Measurements from ENCODE around the gene MRPL55. TPM values are rescaled to one million over a fixed set of nuclear protein-coding genes. Genes with fewer than 3 reads are reported as not detected.

MRPL55 gene
- total RNA-seq, 2 donors from 2014 or later, result 120 to 136 TPM

DNA sequence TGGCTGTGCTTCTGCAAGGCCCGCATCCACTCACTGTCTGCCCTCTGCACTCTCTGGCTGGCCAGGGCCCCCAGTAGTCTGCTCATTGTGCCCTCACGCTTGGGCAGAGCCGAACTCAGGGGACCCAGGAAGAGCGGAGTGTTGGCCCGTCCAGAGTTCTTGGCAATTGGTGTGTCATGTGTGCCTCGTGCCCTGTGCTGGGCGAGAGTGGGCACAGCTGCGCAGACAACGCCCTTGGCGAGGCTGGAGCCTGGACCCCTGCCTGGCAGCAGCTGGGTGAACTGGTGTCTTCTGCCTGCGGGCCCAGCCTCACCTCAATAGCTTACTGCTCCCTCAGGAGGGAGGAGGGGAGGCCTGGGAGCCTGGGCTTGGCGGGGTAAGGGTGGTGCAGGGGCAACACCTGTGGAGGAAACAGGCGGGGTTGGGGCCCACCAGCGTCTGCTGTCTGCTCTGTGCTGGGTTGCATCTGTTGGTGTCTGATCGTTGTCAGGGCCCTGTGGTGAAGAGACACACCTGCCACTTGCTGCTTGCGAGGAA is 33.1 kb upstream of the MRPL55 start:
- TF ChIP-seq, protein P1, sequence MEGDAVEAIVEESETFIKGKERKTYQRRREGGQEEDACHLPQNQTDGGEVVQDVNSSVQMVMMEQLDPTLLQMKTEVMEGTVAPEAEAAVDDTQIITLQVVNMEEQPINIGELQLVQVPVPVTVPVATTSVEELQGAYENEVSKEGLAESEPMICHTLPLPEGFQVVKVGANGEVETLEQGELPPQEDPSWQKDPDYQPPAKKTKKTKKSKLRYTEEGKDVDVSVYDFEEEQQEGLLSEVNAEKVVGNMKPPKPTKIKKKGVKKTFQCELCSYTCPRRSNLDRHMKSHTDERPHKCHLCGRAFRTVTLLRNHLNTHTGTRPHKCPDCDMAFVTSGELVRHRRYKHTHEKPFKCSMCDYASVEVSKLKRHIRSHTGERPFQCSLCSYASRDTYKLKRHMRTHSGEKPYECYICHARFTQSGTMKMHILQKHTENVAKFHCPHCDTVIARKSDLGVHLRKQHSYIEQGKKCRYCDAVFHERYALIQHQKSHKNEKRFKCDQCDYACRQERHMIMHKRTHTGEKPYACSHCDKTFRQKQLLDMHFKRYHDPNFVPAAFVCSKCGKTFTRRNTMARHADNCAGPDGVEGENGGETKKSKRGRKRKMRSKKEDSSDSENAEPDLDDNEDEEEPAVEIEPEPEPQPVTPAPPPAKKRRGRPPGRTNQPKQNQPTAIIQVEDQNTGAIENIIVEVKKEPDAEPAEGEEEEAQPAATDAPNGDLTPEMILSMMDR (IDR thresholded peaks at IDR 0.05), result no peak
- no peak for TF ChIP-seq POLR2A (IDR thresholded peaks at IDR 0.05)
- TF ChIP-seq POLR2AphosphoS5 (IDR thresholded peaks at IDR 0.05), result no peak
- Histone ChIP-seq H3K36me3 (no peaks in the 10 kb centered on the region), H3K4me3 (peak overlapping the region in 1 of 2 donors; percentile 11), H3K4me1 (replicated peaks) (peaks cover 9% of the 10 kb centered on the region), H3K27ac (peak overlapping the region in 1 of 2 donors; percentile 95), H3K27me3 (replicated peaks; ENCODE audit: insufficient read depth) (no peaks in the 10 kb centered on the region), H3K9me3 (no peaks in the 10 kb centered on the region)
- intact Hi-C loops (cut with DNase I), result loop anchor here (10.0 kb wide), 1 partner anchor 133 kb away; no protein-coding TSS in a partner anchor
- no peak for DNase-seq (ENCODE audit: low spot score)
- 83% methylated on average over 16 of the region's 16 CpGs for WGBS

DNA sequence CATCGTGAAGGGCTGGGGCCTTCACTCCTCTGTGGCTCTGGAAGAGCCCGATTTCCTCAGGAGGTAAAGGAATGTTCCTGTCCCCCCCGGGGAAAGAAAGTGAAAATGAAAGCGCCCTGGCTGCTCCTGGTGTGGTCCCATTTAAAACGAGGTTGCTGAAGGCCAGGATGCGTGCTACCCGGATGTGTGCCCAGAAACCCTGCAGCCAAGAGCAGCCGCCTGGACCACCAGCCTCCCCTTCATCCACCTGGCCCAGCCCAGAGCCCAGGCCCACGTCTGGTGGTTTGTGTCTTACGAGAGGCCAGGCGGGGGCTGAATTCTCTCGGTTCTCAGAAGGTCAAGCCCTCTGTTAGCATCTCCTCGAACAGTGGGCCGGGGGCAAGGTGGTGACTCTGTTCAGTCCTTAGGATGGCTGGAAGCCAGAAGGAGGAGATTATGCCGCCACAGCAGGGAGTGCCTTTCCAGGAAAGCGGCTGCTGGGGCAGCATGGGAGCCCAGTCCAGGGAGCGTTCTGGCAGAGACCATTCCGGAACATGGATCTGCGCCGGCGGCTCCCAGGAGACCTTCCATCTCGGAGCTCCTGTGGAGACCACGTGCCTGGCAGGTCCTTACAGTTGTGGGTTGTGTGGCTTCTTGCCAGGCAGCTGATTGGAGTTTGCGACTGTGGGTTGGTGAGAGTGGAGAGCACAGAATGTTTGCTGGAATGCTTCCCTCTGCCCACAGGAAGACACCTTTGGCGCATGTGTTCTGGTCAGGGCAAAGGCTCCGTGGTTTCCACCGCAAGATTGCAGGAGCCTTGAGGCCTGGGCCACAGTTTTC is 32.3 kb upstream of the MRPL55 start:
- DNase-seq (ENCODE audit: low spot score), result no peak
- Histone ChIP-seq H3K27ac (peak overlapping the region; percentile 95), H3K36me3 (no peaks in the 10 kb centered on the region), H3K27me3 (replicated peaks; ENCODE audit: insufficient read depth) (no peaks in the 10 kb centered on the region), H3K4me1 (replicated peaks) (peaks cover 9% of the 10 kb centered on the region), H3K4me3 (peak overlapping the region; percentile 95 to 98), H3K9me3 (no peaks in the 10 kb centered on the region)
- intact Hi-C loops (cut with DNase I), result loop anchor here (10.0 kb wide), 1 partner anchor 133 kb away; no protein-coding TSS in a partner anchor
- TF ChIP-seq, protein P1 (IDR thresholded peaks at IDR 0.05), result no peak
- no peak for TF ChIP-seq POLR2A (IDR thresholded peaks at IDR 0.05)
- TF ChIP-seq POLR2AphosphoS5 (IDR thresholded peaks at IDR 0.05), result no peak
- 40% methylated on average over 23 of the region's 27 CpGs for WGBS

DNA sequence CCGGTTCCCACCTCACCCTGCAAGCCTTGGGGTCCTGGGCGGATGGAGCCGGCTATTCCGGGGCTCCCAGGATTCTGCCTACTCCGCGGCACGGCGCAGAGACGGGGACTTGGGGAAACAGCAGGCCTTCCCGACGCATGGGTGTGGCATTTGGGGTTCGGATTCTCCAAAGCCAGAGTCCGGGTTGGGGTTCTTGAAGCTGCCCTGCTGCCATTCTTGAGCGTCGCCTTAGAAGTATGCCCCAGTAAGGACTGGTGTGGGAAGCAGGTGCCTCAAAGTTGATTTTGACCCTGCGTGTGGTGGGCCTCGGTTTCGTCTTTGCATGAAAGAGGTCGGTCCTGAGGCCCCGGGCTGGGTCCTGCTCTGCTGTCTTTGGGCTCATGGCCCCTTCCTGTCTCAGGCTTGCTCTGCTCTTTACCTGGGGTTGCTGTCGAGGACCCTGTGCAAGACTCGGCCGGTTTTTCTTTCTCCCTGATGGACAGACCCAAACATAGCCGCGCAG is 31.7 kb upstream of the MRPL55 start:
- Histone ChIP-seq H3K4me1 (replicated peaks) (peaks cover 9% of the 10 kb centered on the region), H3K27me3 (replicated peaks; ENCODE audit: insufficient read depth) (no peaks in the 10 kb centered on the region), H3K36me3 (no peaks in the 10 kb centered on the region), H3K4me3 (peak overlapping the region; percentile 95 to 98), H3K9me3 (no peaks in the 10 kb centered on the region), H3K27ac (peak overlapping the region; percentile 95)
- DNase-seq (ENCODE audit: low spot score), result no peak
- TF ChIP-seq, protein P1 (IDR thresholded peaks at IDR 0.05), result no peak
- TF ChIP-seq POLR2A (IDR thresholded peaks at IDR 0.05) (no peak), POLR2AphosphoS5 (IDR thresholded peaks at IDR 0.05) (no peak)
- intact Hi-C loops (cut with DNase I), result loop anchor here (10.0 kb wide), 1 partner anchor 134 kb away; no protein-coding TSS in a partner anchor
- 4% methylated on average over 25 of the region's 25 CpGs for WGBS

DNA sequence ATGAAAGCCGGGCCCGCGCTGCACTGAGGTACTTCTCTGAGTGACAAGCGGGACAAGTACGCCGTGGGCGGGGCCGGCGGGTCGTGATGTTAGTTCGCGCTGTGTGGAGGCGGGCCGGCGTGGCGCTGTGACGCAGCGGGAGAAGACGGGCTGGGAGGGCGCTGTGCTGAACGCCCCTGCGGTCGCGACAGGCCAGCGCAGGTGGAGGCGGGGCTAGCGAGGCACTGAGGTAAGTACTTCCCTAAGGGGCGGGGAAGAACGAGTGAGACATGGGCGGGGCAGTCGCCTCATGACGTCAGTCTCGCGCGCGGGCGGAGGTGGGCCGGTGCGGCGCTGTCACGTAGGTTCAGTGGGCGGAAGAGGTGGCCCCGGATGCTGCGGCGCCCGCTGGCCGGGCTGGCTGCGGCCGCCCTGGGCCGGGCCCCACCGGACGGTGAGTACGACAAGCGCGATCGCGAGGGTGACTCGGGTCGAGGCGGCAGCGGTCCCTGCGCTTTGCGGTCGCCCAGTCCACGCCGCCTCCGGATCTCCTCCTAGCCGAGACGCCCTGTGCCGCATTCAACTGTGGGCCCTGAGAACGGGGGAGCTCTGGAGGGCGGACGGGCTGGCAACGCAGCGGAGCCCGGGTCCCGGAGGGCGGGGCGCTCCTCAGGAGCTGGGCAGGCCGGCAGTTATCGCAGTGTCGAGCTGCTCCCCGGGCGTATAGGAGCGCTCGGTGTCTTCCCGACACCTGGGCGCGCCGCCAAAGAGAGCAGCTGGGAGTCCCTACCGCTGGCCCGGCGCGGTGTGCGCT is 31.0 kb upstream of the MRPL55 start, which contains the start of gene GUK1:
Gene GUK1 (plus strand): TSS at position 349 of the 793 bp plus-strand sequence. CDS start 24 bp downstream, at position 373.
- TF ChIP-seq POLR2A (IDR thresholded peaks at IDR 0.05), result peak; percentile 98
- peak; percentile 97 for TF ChIP-seq POLR2AphosphoS5 (IDR thresholded peaks at IDR 0.05)
- TF ChIP-seq, protein P1 (IDR thresholded peaks at IDR 0.05), result peak; percentile 17 to 81 (median 42)
- DNase-seq (ENCODE audit: low spot score), result peak; percentile 100
- H3K4me1 ChIP-seq (replicated peaks), result peaks cover 9% of the 10 kb centered on the region
- no peaks in the 10 kb centered on the region for H3K36me3 ChIP-seq
- 0% methylated on average over 41 of the region's 95 CpGs for WGBS
- H3K27me3 ChIP-seq (replicated peaks; ENCODE audit: insufficient read depth), result no peaks in the 10 kb centered on the region
- H3K9me3 ChIP-seq, result no peaks in the 10 kb centered on the region
- peak within 1 kb of the TSS; percentile 95 to 98 for H3K4me3 ChIP-seq
- intact Hi-C loops (cut with DNase I), result loop anchor here (10.0 kb wide), 1 partner anchor 135 kb away; no protein-coding TSS in a partner anchor
- peak within 1 kb of the TSS; percentile 95 for H3K27ac ChIP-seq

Data from prostate gland (tissue), 2 donors.